ENCODE results near the gene PDE10A. TPM values are rescaled to one million over a fixed set of nuclear protein-coding genes. Genes with fewer than 3 reads are reported as not detected.
"Not testable (repeated sequence)": the region's sequence is repeated elsewhere in the genome, so short reads cannot be mapped to it uniquely, and the experiment has no call there.

PDE10A gene
- total and polyA plus RNA-seq, 3 experiments from 2014 or later = not detected

DNA sequence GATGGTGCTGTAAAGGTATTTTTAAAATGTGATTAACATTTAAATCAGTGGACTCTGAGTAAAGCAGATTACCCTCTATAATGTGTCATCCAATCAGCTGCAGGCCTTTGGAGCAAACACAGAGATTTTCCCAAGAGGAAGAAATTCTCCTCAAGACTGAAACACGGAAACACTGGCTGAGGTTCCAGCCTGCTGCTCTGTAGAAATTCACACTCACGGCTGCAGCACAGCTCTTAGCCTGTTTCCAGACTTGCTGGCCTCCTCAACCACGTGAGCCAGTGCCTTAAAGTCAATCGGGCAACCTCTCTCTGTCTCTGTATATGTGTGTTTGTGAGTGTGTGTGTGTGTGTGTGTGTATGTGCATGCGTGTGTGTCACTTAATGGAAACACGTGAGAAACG, 41.1 kb downstream of the PDE10A start:
- POLR2A ChIA-PET = no interaction called here
- no peaks in the 10 kb centered on the region for H3K36me3 ChIP-seq (ENCODE audit: insufficient read depth, low read length)
- no peak overlapping the region for H3K4me3 Mint-ChIP-seq

DNA sequence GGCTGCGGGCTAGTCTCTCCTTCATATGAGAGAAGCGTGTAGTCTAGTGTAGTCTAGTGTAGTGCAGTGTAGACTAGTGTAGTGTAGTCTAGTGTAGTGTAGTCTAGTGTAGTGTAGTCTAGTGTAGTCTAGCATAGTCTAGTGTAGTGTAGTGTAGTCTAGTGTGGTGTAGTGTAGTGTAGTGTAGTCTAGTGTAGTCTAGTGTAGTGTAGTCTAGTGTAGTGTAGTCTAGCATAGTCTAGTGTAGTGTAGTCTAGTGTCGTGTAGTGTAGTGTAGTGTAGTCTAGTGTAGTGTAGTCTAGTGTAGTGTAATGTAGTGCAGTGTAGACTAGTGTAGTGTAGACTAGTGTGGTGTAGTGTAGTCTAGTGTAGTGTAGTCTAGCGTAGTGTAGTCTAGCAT, 44.1 kb downstream of the PDE10A start:
- H3K27me3 ChIP-seq (ENCODE audit: insufficient read depth, low read length, poor library complexity, severe bottlenecking); H3K27me3 Mint-ChIP-seq: not testable (repeated sequence)

More for the DNA sequence above, 41.1 kb downstream of the PDE10A start:
- Mint-ChIP-seq H3K27ac (no peak overlapping the region), H3K4me1 (no peaks in the 10 kb centered on the region), H3K9me3 (peaks cover 0 to 6% (median 5%) of the 10 kb centered on the region in 5 donors), H3K27me3 (peaks cover 0 to 2% of the 10 kb centered on the region in 2 donors), H3K36me3 (no peaks in the 10 kb centered on the region)
- CTCF ChIA-PET = no interaction called here
- Histone ChIP-seq H3K9me3 (ENCODE audit: low read length) (no peaks in the 10 kb centered on the region), H3K27ac (ENCODE audit: low read depth, low read length) (no peak overlapping the region), H3K27me3 (ENCODE audit: insufficient read depth, low read length, poor library complexity, severe bottlenecking) (no peaks in the 10 kb centered on the region), H3K4me3 (ENCODE audit: low read length) (no peak overlapping the region), H3K4me1 (ENCODE audit: insufficient read depth, low read length) (no peaks in the 10 kb centered on the region)
- no peak for DNase-seq

DNA sequence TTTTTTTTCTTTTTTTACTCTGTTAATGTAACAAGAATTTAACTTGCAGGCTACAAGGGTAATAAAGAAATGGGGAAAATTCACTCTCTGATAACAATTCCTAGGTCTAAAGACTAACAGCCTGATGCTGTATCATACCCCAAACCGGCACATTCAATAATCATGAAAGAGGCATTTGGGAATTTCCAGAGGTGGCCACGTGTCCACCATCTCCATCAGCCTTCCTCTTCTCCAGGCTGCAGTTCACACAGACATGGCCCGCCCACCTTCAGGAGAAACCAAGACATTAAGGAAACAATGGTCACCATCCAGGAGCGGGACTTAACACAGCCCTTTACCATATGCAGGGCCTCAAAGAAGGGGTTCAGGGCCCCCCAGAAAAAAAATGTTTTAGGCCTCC, 44.8 kb downstream of the PDE10A start:
- H3K9me3 ChIP-seq (ENCODE audit: low read length) = no peaks in the 10 kb centered on the region
- CTCF ChIA-PET = no interaction called here
- Mint-ChIP-seq H3K9me3 (peaks cover 0 to 6% (median 2%) of the 10 kb centered on the region in 5 donors), H3K27me3 (no peaks in the 10 kb centered on the region), H3K36me3 (no peaks in the 10 kb centered on the region), H3K27ac (no peak overlapping the region), H3K4me3 (no peak overlapping the region), H3K4me1 (no peaks in the 10 kb centered on the region)
- DNase-seq = no peak
- no peaks in the 10 kb centered on the region for H3K27me3 ChIP-seq (ENCODE audit: insufficient read depth, low read length, poor library complexity, severe bottlenecking)
- H3K27ac ChIP-seq (ENCODE audit: low read depth, low read length) = no peak overlapping the region
- H3K4me1 ChIP-seq (ENCODE audit: insufficient read depth, low read length) = no peaks in the 10 kb centered on the region
- no peak overlapping the region for H3K4me3 ChIP-seq (ENCODE audit: low read length)
- POLR2A ChIA-PET = no interaction called here
- no peaks in the 10 kb centered on the region for H3K36me3 ChIP-seq (ENCODE audit: insufficient read depth, low read length)

More for the DNA sequence above, 44.1 kb downstream of the PDE10A start:
- DNase-seq; H3K4me1 Mint-ChIP-seq; H3K4me1 ChIP-seq (ENCODE audit: insufficient read depth, low read length); H3K36me3 Mint-ChIP-seq; H3K4me3 ChIP-seq (ENCODE audit: low read length); CTCF ChIA-PET; H3K27ac Mint-ChIP-seq; H3K4me3 Mint-ChIP-seq; H3K9me3 Mint-ChIP-seq; H3K36me3 ChIP-seq (ENCODE audit: insufficient read depth, low read length); H3K27ac ChIP-seq (ENCODE audit: low read depth, low read length); POLR2A ChIA-PET; H3K9me3 ChIP-seq (ENCODE audit: low read length): not testable (repeated sequence)

DNA sequence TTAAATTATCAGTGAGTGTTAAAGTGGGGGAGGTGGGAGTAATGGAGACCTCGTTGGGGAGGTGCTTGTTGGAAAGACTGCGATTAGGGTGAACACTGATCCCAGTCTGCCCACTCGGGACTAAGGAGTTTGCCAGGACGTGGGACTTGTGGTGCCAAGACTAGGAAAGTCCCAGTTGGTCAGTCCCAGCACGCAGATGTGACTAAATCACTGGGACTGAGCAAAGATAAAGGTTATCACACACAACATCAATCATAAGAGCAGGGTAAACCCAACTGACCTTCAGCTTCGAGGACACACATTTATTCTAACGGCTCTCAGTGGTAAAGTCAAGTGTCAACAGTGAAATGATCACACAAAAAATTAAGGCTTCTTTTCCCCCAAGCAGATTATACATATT, 45.5 kb downstream of the PDE10A start:
- POLR2A ChIA-PET = no interaction called here
- no peaks in the 10 kb centered on the region for H3K27me3 ChIP-seq (ENCODE audit: insufficient read depth, low read length, poor library complexity, severe bottlenecking)
- Mint-ChIP-seq H3K9me3 (peaks cover 0 to 6% (median 2%) of the 10 kb centered on the region in 5 donors), H3K4me1 (no peaks in the 10 kb centered on the region), H3K4me3 (no peak overlapping the region), H3K27ac (no peak overlapping the region), H3K36me3 (no peaks in the 10 kb centered on the region), H3K27me3 (no peaks in the 10 kb centered on the region)
- CTCF ChIA-PET = no interaction called here
- H3K4me1 ChIP-seq (ENCODE audit: insufficient read depth, low read length) = no peaks in the 10 kb centered on the region
- H3K27ac ChIP-seq (ENCODE audit: low read depth, low read length) = no peak overlapping the region
- no peak for DNase-seq
- no peak overlapping the region for H3K4me3 ChIP-seq (ENCODE audit: low read length)
- H3K36me3 ChIP-seq (ENCODE audit: insufficient read depth, low read length) = no peaks in the 10 kb centered on the region
- H3K9me3 ChIP-seq (ENCODE audit: low read length) = no peaks in the 10 kb centered on the region

DNA sequence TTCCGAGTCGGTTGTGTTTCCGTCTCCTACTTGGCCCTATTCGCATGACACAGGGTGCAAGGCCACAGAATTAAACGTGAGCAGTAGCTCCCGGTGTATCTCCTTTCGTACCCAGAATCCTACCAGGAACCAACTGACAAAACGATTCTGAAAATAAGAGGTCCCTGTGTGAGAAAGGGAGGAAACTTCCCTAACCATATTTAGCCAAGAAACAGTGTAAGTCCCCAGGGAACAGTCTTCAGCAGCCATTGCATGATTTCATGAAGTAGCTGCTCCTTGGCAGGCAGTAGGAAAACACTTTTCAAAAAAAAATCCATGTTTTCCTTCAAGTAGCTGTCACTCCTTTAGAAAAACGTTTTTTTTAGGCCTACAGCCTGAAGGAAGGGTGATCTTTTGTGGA, 46.9 kb downstream of the PDE10A start:
- peaks cover 0 to 6% (median 2%) of the 10 kb centered on the region in 5 donors for H3K9me3 Mint-ChIP-seq
- H3K27me3 Mint-ChIP-seq = no peaks in the 10 kb centered on the region
- POLR2A ChIA-PET = no interaction called here
- CTCF ChIA-PET = no interaction called here
- no peak overlapping the region for H3K4me3 Mint-ChIP-seq
- H3K4me1 ChIP-seq (ENCODE audit: insufficient read depth, low read length) = no peaks in the 10 kb centered on the region
- no peaks in the 10 kb centered on the region for H3K4me1 Mint-ChIP-seq
- no peaks in the 10 kb centered on the region for H3K27me3 ChIP-seq (ENCODE audit: insufficient read depth, low read length, poor library complexity, severe bottlenecking)
- H3K4me3 ChIP-seq (ENCODE audit: low read length) = no peak overlapping the region
- H3K9me3 ChIP-seq (ENCODE audit: low read length) = no peaks in the 10 kb centered on the region
- no peak overlapping the region for H3K27ac Mint-ChIP-seq
- H3K36me3 ChIP-seq (ENCODE audit: insufficient read depth, low read length) = no peaks in the 10 kb centered on the region
- no peak for DNase-seq
- no peaks in the 10 kb centered on the region for H3K36me3 Mint-ChIP-seq
- no peak overlapping the region for H3K27ac ChIP-seq (ENCODE audit: low read depth, low read length)

DNA sequence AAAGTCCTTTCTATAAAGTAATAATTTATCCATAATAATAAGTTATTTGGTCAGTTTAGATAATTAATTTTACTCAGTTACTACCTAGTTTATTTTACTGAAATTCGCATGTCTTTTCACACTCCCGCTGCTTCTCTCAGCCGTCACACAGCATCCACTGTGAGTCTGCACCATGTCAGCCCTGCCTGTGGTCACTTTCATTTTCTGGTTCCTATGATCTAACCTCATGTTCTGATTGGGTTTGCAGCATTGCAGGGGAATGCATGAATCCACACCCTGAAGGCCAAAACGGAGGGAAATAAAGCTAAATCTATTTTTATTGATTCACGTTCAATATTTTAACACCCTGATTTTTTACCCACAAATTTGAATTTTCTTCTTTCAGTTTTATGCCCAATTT, 47.4 kb downstream of the PDE10A start:
- no peak overlapping the region for H3K27ac Mint-ChIP-seq
- H3K27me3 Mint-ChIP-seq = no peaks in the 10 kb centered on the region
- POLR2A ChIA-PET = no interaction called here
- H3K4me1 Mint-ChIP-seq = no peaks in the 10 kb centered on the region
- CTCF ChIA-PET = no interaction called here
- Histone ChIP-seq H3K27ac (ENCODE audit: low read depth, low read length) (no peak overlapping the region), H3K36me3 (ENCODE audit: insufficient read depth, low read length) (no peaks in the 10 kb centered on the region), H3K4me1 (ENCODE audit: insufficient read depth, low read length) (no peaks in the 10 kb centered on the region), H3K27me3 (ENCODE audit: insufficient read depth, low read length, poor library complexity, severe bottlenecking) (no peaks in the 10 kb centered on the region), H3K4me3 (ENCODE audit: low read length) (no peak overlapping the region), H3K9me3 (ENCODE audit: low read length) (no peaks in the 10 kb centered on the region)
- DNase-seq = no peak
- no peaks in the 10 kb centered on the region for H3K36me3 Mint-ChIP-seq
- no peak overlapping the region for H3K4me3 Mint-ChIP-seq
- peaks cover 0 to 10% (median 3%) of the 10 kb centered on the region in 5 donors for H3K9me3 Mint-ChIP-seq

DNA sequence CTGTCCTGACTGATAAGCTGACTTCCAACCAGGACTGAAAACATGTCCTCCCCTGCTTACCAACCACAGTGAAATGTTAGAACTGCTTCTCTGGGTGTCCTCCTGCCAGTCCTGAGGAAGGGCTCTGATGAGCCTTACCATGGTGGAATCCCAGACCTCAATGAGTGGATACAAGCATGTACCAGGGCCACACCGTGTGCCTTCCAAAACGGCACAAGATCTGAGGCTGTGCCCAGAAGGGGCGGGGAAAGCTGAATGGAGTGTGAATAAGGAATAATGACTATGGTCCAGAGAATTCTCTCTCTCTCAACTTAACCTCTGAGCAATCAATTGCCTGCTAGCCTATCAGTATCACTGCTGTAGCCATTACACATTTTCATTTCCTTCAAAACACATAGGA, 51.7 kb downstream of the PDE10A start:
- Mint-ChIP-seq H3K36me3 (no peaks in the 10 kb centered on the region), H3K27me3 (no peaks in the 10 kb centered on the region), H3K4me3 (no peak overlapping the region), H3K4me1 (no peaks in the 10 kb centered on the region), H3K27ac (no peak overlapping the region), H3K9me3 (peaks cover 0 to 11% (median 3%) of the 10 kb centered on the region in 5 donors)
- CTCF ChIA-PET = no interaction called here
- no peaks in the 10 kb centered on the region for H3K27me3 ChIP-seq (ENCODE audit: insufficient read depth, low read length, poor library complexity, severe bottlenecking)
- H3K36me3 ChIP-seq (ENCODE audit: insufficient read depth, low read length) = no peaks in the 10 kb centered on the region
- no peak overlapping the region for H3K27ac ChIP-seq (ENCODE audit: low read depth, low read length)
- no peaks in the 10 kb centered on the region for H3K4me1 ChIP-seq (ENCODE audit: insufficient read depth, low read length)
- H3K4me3 ChIP-seq (ENCODE audit: low read length) = no peak overlapping the region
- POLR2A ChIA-PET = no interaction called here
- DNase-seq = no peak
- H3K9me3 ChIP-seq (ENCODE audit: low read length) = no peaks in the 10 kb centered on the region

DNA sequence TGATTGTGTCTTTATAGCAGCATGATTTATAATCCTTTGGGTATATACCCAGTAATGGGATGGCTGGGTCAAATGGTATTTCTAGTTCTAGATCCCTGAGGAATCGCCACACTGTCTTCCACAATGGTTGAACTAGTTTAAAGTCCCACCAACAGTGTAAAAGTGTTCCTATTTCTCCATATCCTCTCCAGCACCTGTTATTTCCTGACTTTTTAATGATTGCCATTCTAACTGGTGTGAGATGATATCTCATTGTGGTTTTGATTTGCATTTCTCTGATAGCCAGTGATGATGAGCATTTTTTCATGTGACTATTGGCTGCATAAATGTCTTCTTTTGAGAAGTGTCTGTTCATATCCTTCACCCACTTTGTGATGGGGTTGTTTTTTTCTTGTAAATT, 54.5 kb downstream of the PDE10A start:
- H3K27me3 ChIP-seq (ENCODE audit: insufficient read depth, low read length, poor library complexity, severe bottlenecking); POLR2A ChIA-PET; H3K4me1 Mint-ChIP-seq; H3K36me3 ChIP-seq (ENCODE audit: insufficient read depth, low read length); H3K4me3 Mint-ChIP-seq; H3K4me1 ChIP-seq (ENCODE audit: insufficient read depth, low read length); H3K9me3 Mint-ChIP-seq; H3K27ac ChIP-seq (ENCODE audit: low read depth, low read length); H3K27me3 Mint-ChIP-seq; CTCF ChIA-PET; DNase-seq; H3K36me3 Mint-ChIP-seq; H3K9me3 ChIP-seq (ENCODE audit: low read length); H3K4me3 ChIP-seq (ENCODE audit: low read length); H3K27ac Mint-ChIP-seq: not testable (repeated sequence)

DNA sequence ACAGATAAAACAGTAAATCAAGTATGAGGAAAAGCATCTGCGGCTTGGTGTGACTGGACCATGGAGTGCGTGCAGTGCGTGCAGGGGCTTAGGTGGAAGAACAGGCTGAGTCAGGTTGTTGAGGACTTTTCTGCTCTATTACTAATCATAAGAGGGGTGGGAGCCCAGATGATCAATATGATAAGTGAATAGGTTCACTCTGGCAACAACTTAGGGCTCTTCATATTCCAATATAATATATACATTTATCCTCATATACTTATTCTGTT, 56.4 kb downstream of the PDE10A start:
- CTCF ChIA-PET = no interaction called here
- no peak overlapping the region for H3K4me3 Mint-ChIP-seq
- H3K36me3 Mint-ChIP-seq = no peaks in the 10 kb centered on the region
- POLR2A ChIA-PET = no interaction called here
- H3K27ac Mint-ChIP-seq = no peak overlapping the region
- no peaks in the 10 kb centered on the region for H3K4me1 Mint-ChIP-seq
- no peak for DNase-seq
- no peaks in the 10 kb centered on the region for H3K27me3 Mint-ChIP-seq
- Histone ChIP-seq H3K27ac (ENCODE audit: low read depth, low read length) (no peak overlapping the region), H3K36me3 (ENCODE audit: insufficient read depth, low read length) (no peaks in the 10 kb centered on the region), H3K4me1 (ENCODE audit: insufficient read depth, low read length) (no peaks in the 10 kb centered on the region), H3K9me3 (ENCODE audit: low read length) (peaks cover 3% of the 10 kb centered on the region), H3K27me3 (ENCODE audit: insufficient read depth, low read length, poor library complexity, severe bottlenecking) (no peaks in the 10 kb centered on the region), H3K4me3 (ENCODE audit: low read length) (no peak overlapping the region)
- H3K9me3 Mint-ChIP-seq = peaks cover 0 to 5% (median 0%) of the 10 kb centered on the region in 5 donors

Data from CD8-positive, alpha-beta memory T cell (primary cell).